ENCODE measurements around the gene PSMC3.

Gene PSMC3

GRCh38 chr11:47413908-47414684 is 12.1 kb downstream of the PSMC3 start:
- DNase-seq (ENCODE audit: low read depth, low spot score): peak; percentile 35

GRCh38 chr11:47413351-47413750 is 12.9 kb downstream of the PSMC3 start:
- DNase-seq (ENCODE audit: low read depth, low spot score): no peak

GRCh38 chr11:47411884-47412746 is 14.1 kb downstream of the PSMC3 start:
- DNase-seq (ENCODE audit: low read depth, low spot score): peak; percentile 57

- no peak for DNase-seq (ENCODE audit: low read depth, low spot score)
Observed at GRCh38 chr11:47410370-47411264, 15.6 kb downstream of the PSMC3 start.

- peak; percentile 29 for DNase-seq (ENCODE audit: low read depth, low spot score)
Observed at GRCh38 chr11:47409440-47410369, 16.5 kb downstream of the PSMC3 start.

GRCh38 chr11:47408598-47409439 is 17.4 kb downstream of the PSMC3 start:
- DNase-seq (ENCODE audit: low read depth, low spot score): peak; percentile 86

- DNase-seq (ENCODE audit: low read depth, low spot score): peak; percentile 98
Observed at GRCh38 chr11:47407746-47408590, 18.3 kb downstream of the PSMC3 start, which contains the start of gene SLC39A13. TSS of gene SLC39A13 (plus strand) at chr11:47408590. CDS start at chr11:47410095, 1,505 bp downstream.

GRCh38 chr11:47406896-47407745 is 19.1 kb downstream of the PSMC3 start:
- DNase-seq (ENCODE audit: low read depth, low spot score): no peak

GRCh38 chr11:47403571-47403970 is 22.7 kb downstream of the PSMC3 start:
- DNase-seq (ENCODE audit: low read depth, low spot score): no peak

- no peak for DNase-seq (ENCODE audit: low read depth, low spot score)
Observed at GRCh38 chr11:47403135-47403534, 23.1 kb downstream of the PSMC3 start.

- DNase-seq (ENCODE audit: low read depth, low spot score): no peak
Observed at GRCh38 chr11:47400768-47401279, 25.4 kb downstream of the PSMC3 start.

GRCh38 chr11:47399860-47400767 is 26.1 kb downstream of the PSMC3 start:
- DNase-seq (ENCODE audit: low read depth, low spot score): no peak

- no peak for DNase-seq (ENCODE audit: low read depth, low spot score)
Observed at GRCh38 chr11:47398551-47398950, 27.7 kb downstream of the PSMC3 start.

- DNase-seq (ENCODE audit: low read depth, low spot score): no peak
Observed at GRCh38 chr11:47398011-47398410, 28.2 kb downstream of the PSMC3 start.

GRCh38 chr11:47396049-47396320 is 30.3 kb downstream of the PSMC3 start:
- DNase-seq (ENCODE audit: low read depth, low spot score): no peak

- no peak for DNase-seq (ENCODE audit: low read depth, low spot score)
Observed at GRCh38 chr11:47395223-47396048, 30.8 kb downstream of the PSMC3 start.
